HL-60 (cell line): ENCODE measurements around the gene UNC13D.

Experiments used
- DNase-seq, 2 experiments: peaks; one replicate each; pipeline ENCODE4 v3.0.0-alpha.2; 2010 to 2020; ENCODE audit warnings: low read depth in 1 of 2, low spot score in 1 of 2
- H3K27ac ChIP-seq: fragments of 250-450 bp; sonication (Bioruptor Pico); replicated peaks from 2 replicates; pipeline ENCODE4 v1.5.1; 2020; ENCODE audit warnings: mild to moderate bottlenecking, moderate library complexity
- H3K27me3 ChIP-seq: fragments of 250-450 bp; sonication (Bioruptor Pico); 2 replicates; pipeline ENCODE4 v1.5.1; 2021; ENCODE audit warnings: mild to moderate bottlenecking, moderate library complexity; ENCODE audit not compliant: insufficient read depth, poor library complexity, severe bottlenecking
- H3K4me3 ChIP-seq: replicated peaks from 2 replicates; pipeline ENCODE4 v1.5.1; 2011; ENCODE audit warnings: mild to moderate bottlenecking, control low read depth, low read length; ENCODE audit not compliant: insufficient read depth
- GABPA ChIP-seq: IDR thresholded peaks from 2 replicates; pipeline ENCODE4 v1.6.1; 2012; ENCODE audit warnings: low read depth
- POLR2AphosphoS5 ChIP-seq: IDR thresholded peaks from 2 replicates; pipeline ENCODE4 v1.6.1; 2012; ENCODE audit warnings: low read depth
- SPI1 ChIP-seq: IDR thresholded peaks from 2 replicates; pipeline ENCODE4 v1.6.1; 2012; ENCODE audit warnings: low read depth, mild to moderate bottlenecking, borderline replicate concordance
- TF ChIP-seq, protein P1 (sequence below): IDR thresholded peaks from 2 replicates; pipeline ENCODE4 v1.6.1; 2012; ENCODE audit warnings: low read depth; ENCODE audit not compliant: insufficient replicate concordance
- TF ChIP-seq, protein P2 (sequence below): IDR thresholded peaks from one replicate; pipeline ENCODE4 v1.5.1; 2011; ENCODE audit warnings: low read length, control low read depth, inconsistent platforms; ENCODE audit not compliant: insufficient read depth

UNC13D gene

DNA sequence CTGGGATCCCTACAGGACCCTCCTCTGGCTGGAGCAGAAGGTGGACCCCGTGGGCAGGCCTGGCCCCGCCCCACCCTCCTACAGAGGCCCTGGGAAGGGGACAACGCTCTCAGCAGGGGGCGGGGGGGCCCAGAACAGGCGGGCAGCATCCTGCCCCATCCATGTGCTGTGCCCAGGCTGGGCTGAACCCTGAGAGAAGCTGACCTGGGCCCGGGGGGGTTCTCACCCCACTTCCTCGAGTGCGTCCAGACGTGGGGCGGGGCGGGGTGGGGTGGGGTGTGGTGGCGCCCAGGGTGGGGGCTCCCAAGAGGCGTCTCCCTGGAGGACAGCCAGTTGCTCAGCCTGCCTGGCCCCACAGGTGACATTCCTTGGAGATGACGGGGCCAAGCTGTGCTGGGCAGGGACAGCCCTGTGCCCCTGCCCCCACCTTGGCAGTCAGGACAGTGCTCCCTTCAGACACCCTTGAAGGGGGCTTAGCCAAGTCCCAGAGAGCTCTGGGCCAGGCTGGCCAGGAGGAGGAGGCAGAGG lies 390 bp upstream of the UNC13D start:
- Histone ChIP-seq H3K4me3 (peak overlapping the region; percentile 81), H3K27me3 (no peaks in the 10 kb centered on the region), H3K27ac (peak overlapping the region; percentile 94)
- DNase-seq: no peak
- no peak; the same call in 1 of the 2 replicates for TF ChIP-seq SPI1
- TF ChIP-seq, protein P1, sequence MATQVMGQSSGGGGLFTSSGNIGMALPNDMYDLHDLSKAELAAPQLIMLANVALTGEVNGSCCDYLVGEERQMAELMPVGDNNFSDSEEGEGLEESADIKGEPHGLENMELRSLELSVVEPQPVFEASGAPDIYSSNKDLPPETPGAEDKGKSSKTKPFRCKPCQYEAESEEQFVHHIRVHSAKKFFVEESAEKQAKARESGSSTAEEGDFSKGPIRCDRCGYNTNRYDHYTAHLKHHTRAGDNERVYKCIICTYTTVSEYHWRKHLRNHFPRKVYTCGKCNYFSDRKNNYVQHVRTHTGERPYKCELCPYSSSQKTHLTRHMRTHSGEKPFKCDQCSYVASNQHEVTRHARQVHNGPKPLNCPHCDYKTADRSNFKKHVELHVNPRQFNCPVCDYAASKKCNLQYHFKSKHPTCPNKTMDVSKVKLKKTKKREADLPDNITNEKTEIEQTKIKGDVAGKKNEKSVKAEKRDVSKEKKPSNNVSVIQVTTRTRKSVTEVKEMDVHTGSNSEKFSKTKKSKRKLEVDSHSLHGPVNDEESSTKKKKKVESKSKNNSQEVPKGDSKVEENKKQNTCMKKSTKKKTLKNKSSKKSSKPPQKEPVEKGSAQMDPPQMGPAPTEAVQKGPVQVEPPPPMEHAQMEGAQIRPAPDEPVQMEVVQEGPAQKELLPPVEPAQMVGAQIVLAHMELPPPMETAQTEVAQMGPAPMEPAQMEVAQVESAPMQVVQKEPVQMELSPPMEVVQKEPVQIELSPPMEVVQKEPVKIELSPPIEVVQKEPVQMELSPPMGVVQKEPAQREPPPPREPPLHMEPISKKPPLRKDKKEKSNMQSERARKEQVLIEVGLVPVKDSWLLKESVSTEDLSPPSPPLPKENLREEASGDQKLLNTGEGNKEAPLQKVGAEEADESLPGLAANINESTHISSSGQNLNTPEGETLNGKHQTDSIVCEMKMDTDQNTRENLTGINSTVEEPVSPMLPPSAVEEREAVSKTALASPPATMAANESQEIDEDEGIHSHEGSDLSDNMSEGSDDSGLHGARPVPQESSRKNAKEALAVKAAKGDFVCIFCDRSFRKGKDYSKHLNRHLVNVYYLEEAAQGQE: no peak
- no peak for TF ChIP-seq POLR2AphosphoS5
- TF ChIP-seq, protein P2, sequence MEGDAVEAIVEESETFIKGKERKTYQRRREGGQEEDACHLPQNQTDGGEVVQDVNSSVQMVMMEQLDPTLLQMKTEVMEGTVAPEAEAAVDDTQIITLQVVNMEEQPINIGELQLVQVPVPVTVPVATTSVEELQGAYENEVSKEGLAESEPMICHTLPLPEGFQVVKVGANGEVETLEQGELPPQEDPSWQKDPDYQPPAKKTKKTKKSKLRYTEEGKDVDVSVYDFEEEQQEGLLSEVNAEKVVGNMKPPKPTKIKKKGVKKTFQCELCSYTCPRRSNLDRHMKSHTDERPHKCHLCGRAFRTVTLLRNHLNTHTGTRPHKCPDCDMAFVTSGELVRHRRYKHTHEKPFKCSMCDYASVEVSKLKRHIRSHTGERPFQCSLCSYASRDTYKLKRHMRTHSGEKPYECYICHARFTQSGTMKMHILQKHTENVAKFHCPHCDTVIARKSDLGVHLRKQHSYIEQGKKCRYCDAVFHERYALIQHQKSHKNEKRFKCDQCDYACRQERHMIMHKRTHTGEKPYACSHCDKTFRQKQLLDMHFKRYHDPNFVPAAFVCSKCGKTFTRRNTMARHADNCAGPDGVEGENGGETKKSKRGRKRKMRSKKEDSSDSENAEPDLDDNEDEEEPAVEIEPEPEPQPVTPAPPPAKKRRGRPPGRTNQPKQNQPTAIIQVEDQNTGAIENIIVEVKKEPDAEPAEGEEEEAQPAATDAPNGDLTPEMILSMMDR: no peak
- TF ChIP-seq GABPA: no peak

DNA sequence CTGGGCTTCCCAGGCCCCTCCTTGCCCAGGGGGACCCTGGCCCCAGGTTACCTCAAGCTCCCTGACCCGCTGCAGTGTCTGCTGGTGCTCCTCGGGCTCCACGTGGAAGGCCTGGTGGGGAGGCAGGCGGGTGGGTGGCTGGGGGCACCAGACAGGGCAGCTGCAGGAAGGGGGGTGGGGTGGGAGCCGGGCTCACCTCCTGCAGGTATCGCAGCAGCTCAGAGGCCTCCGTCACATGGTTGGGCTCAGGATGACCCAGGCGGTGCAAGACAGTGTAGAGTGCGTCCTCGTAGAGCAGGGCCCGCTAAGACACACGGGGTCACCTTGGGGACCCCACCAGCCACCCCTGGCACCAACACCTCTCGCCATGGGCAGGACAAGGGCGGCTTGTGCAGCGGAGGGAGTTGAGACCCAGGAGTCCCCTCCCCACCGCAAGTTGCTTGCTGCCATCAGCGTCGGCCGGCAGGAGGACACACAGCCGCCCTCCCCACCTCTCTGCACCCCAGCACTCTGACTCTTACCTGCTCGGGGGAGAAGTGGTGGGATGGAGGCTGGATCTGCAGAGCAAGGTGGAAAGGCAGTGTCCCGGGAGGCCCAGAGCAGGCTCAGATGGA lies 1.1 kb downstream of the UNC13D start:
- TF ChIP-seq SPI1 (no peak), GABPA (no peak), POLR2AphosphoS5 (no peak)
- TF ChIP-seq, protein P1: no peak
- TF ChIP-seq, protein P2: no peak
- no peaks in the 10 kb centered on the region for H3K27me3 ChIP-seq
- H3K4me3 ChIP-seq: peak overlapping the region; percentile 81
- H3K27ac ChIP-seq: peak overlapping the region; percentile 94
- no peak for DNase-seq

DNA sequence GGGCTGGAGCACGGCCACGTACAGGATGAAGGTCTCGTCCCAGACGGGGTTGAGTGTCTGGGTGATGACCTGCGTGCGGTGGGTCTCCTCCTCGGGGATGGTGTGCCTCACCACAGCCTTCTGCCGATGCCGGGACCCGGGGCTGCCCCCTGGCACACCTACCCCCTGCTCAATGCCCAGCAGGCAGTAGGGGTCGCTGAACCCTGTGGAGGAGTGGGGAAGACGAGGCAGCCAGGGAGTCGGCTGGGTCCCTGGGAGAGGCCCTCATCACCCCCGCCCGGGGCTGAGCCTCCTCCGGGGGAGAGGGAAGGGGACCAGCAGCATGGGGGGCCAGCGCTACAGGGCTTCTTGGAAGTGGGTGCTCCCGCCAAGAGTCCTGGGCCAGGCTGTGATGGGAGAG lies 1.8 kb downstream of the UNC13D start:
- no peaks in the 10 kb centered on the region for H3K27me3 ChIP-seq
- DNase-seq: no peak
- TF ChIP-seq GABPA (no peak), POLR2AphosphoS5 (no peak), SPI1 (no peak)
- TF ChIP-seq, protein P1: no peak
- TF ChIP-seq, protein P2: no peak
- H3K27ac ChIP-seq: peak overlapping the region; percentile 94
- peak overlapping the region; percentile 81; the same call in 1 of the 2 replicates for H3K4me3 ChIP-seq
